ENCODE data around the gene CPA2.

- TF ChIP-seq, protein P1, sequence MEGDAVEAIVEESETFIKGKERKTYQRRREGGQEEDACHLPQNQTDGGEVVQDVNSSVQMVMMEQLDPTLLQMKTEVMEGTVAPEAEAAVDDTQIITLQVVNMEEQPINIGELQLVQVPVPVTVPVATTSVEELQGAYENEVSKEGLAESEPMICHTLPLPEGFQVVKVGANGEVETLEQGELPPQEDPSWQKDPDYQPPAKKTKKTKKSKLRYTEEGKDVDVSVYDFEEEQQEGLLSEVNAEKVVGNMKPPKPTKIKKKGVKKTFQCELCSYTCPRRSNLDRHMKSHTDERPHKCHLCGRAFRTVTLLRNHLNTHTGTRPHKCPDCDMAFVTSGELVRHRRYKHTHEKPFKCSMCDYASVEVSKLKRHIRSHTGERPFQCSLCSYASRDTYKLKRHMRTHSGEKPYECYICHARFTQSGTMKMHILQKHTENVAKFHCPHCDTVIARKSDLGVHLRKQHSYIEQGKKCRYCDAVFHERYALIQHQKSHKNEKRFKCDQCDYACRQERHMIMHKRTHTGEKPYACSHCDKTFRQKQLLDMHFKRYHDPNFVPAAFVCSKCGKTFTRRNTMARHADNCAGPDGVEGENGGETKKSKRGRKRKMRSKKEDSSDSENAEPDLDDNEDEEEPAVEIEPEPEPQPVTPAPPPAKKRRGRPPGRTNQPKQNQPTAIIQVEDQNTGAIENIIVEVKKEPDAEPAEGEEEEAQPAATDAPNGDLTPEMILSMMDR (IDR thresholded peaks at IDR 0.05; ENCODE audit: low read depth, low read length) = no peak
- TF ChIP-seq POLR2A (IDR thresholded peaks at IDR 0.05; ENCODE audit: extremely low read depth, insufficient read length) (no peak), MAX (IDR thresholded peaks at IDR 0.05; ENCODE audit: low read depth, low read length) (no peak), MYC (IDR thresholded peaks at IDR 0.05; ENCODE audit: low read depth, low read length) (no peak)
Observed at GRCh38 chr7:130266258-130266960, at the start of gene CPA2.
